OCI-LY7 (cell line): Measurements from ENCODE around the gene GFRA3. TPM values are rescaled to one million over a fixed set of nuclear protein-coding genes. Genes with fewer than 3 reads are reported as not detected.

Experiments
- BruUV-seq: library from RNA; stranded (reverse); fragments of 400-500 nt; replicated peaks from 2 replicates; lab custom pipeline; 2021; lab: Mats Ljungman, UMichigan
- CTCF ChIA-PET: fragments of 300-600 bp; sonication (Branson Sonifier 250); formaldehyde crosslinking; loops from one replicate; lab custom pipeline; 2022; ENCODE audit warnings: antibody characterized with exemption; ENCODE audit not compliant: unreplicated experiment; lab: Charles Lee
- POLR2A ChIA-PET: fragments of 300-600 bp; sonication (Branson Sonifier 250); formaldehyde crosslinking; loops from one replicate; lab custom pipeline; 2022; ENCODE audit warnings: antibody characterized with exemption; lab: Charles Lee
- DNase-seq: peaks from one replicate; pipeline ENCODE4 v3.0.0-alpha.2; 2015; ENCODE audit warnings: low spot score
- H2AFZ ChIP-seq: fragments of 200-600 bp; sonication (generic), shearing (Covaris generic); 2 replicates; pipeline ENCODE4 v1.6.1; 2014; ENCODE audit warnings: mild to moderate bottlenecking, antibody characterized with exemption, low read length, moderate library complexity
- H3K27ac ChIP-seq: fragments of 200-600 bp; sonication (generic); 2 replicates; pipeline ENCODE4 v1.5.1; 2014; ENCODE audit warnings: mixed run types, low read depth, mild to moderate bottlenecking, moderate library complexity, low read length, inconsistent platforms; ENCODE audit not compliant: poor library complexity, severe bottlenecking
- H3K36me3 ChIP-seq: fragments of 200-600 bp; sonication (generic); 2 replicates; pipeline ENCODE4 v1.6.1; 2014; ENCODE audit warnings: mild to moderate bottlenecking, antibody characterized with exemption, low read length, moderate library complexity, mixed read lengths; ENCODE audit not compliant: insufficient read depth
- H3K4me1 ChIP-seq: fragments of 200-600 bp; sonication (generic); 2 replicates; pipeline ENCODE4 v1.5.1; 2014; ENCODE audit warnings: mild to moderate bottlenecking, low read length; ENCODE audit not compliant: insufficient read depth, poor library complexity, severe bottlenecking
- H3K4me2 ChIP-seq: fragments of 200-600 bp; sonication (generic); 2 replicates; pipeline ENCODE4 v1.6.1; 2014; ENCODE audit warnings: mild to moderate bottlenecking, low read length
- H3K4me3 ChIP-seq: fragments of 200-600 bp; sonication (generic); 2 replicates; pipeline ENCODE4 v1.5.1; 2014; ENCODE audit warnings: mild to moderate bottlenecking, low read depth, low read length; ENCODE audit not compliant: poor library complexity, severe bottlenecking
- H3K79me2 ChIP-seq: fragments of 200-600 bp; sonication (generic); 2 replicates; pipeline ENCODE4 v1.6.1; 2016; ENCODE audit warnings: low read depth, mild to moderate bottlenecking, low read length, moderate library complexity, mixed read lengths; ENCODE audit not compliant: insufficient read depth
- H3K9me2 ChIP-seq: fragments of 200-600 bp; sonication (generic); 2 replicates; pipeline ENCODE4 v1.6.1; 2016; ENCODE audit warnings: mild to moderate bottlenecking, low read length, mixed read lengths; ENCODE audit not compliant: insufficient read depth
- H3K9me3 ChIP-seq: fragments of 200-600 bp; sonication (generic); 2 replicates; pipeline ENCODE4 v1.6.1; 2014; ENCODE audit warnings: mild to moderate bottlenecking, mixed run types, low read length, mixed read lengths
- H4K20me1 ChIP-seq: fragments of 200-600 bp; sonication (generic); 2 replicates; pipeline ENCODE4 v1.6.1; 2014; ENCODE audit warnings: mild to moderate bottlenecking, antibody characterized with exemption, low read length, moderate library complexity, mixed read lengths; ENCODE audit not compliant: insufficient read depth
- CTCF ChIP-seq: fragments of 200-600 bp; sonication (generic); conservative IDR thresholded peaks from 2 replicates; pipeline ENCODE4 v1.5.1; 2014; ENCODE audit warnings: mild to moderate bottlenecking, antibody characterized with exemption, low read length, moderate library complexity, mixed read lengths
- EZH2phosphoT487 ChIP-seq: fragments of 200-600 bp; sonication (generic); IDR thresholded peaks from 2 replicates; pipeline ENCODE4 v1.6.1; 2018; ENCODE audit warnings: low read depth, borderline replicate concordance, mild to moderate bottlenecking, mixed run types, antibody characterized with exemption, low read length, moderate library complexity, mixed read lengths
- intact Hi-C: fragments of 100-400 bp; cut with micrococcal nuclease; formaldehyde crosslinking; loops from one replicate; pipeline ENCODE4 v1.10.0; 2022; ENCODE audit not compliant: unreplicated experiment
- total RNA-seq, 2 experiments: library from RNA; depleted of rRNA in 1 of 2; stranded (reverse); fragments of >200 nt in 1 of 2; shearing (Covaris generic) in 1 of 2; gene quantifications; 2 replicates each; pipeline ENCODE4 v1.2.3, GENCODE V29; 2014 to 2022

Gene GFRA3
- total RNA-seq, 2 experiments from 2014 or later = not detected

- no peak overlapping the region for H3K4me3 ChIP-seq
- no peaks in the 10 kb centered on the region for H3K4me1 ChIP-seq
- H3K9me2 ChIP-seq = no peaks in the 10 kb centered on the region
- DNase-seq = no peak
- H3K27ac ChIP-seq = no peak overlapping the region
- no peak for TF ChIP-seq EZH2phosphoT487
- no peak for TF ChIP-seq CTCF
- H3K9me3 ChIP-seq = no peaks in the 10 kb centered on the region
- intact Hi-C loops = no loop called here
- BruUV-seq = no TSS peak
- no peak overlapping the region for H2AFZ ChIP-seq
- H3K36me3 ChIP-seq = peaks cover 9% of the 10 kb centered on the region; the same call in 1 of the 2 replicates
- no peaks in the 10 kb centered on the region for H3K79me2 ChIP-seq
- POLR2A ChIA-PET = interaction anchor here (0.7 to 1.0 kb wide), 5 partner anchors 11 to 394 kb away, joined by 3 to 10 read pairs (median 4); no protein-coding TSS in a partner anchor
- no peaks in the 10 kb centered on the region for H4K20me1 ChIP-seq
- no peak overlapping the region for H3K4me2 ChIP-seq
- CTCF ChIA-PET = no interaction called here
These were observed 6.5 kb upstream of the GFRA3 start for GRCh38 chr5:138280915-138281314.

- no peak overlapping the region for H3K4me2 ChIP-seq
- no peaks in the 10 kb centered on the region for H4K20me1 ChIP-seq
- ChIA-PET POLR2A (interaction anchor here (0.7 kb wide), 1 partner anchor 60 kb away, joined by 3 read pairs; no protein-coding TSS in a partner anchor), CTCF (interaction anchor here (0.6 to 1.1 kb wide), 3 partner anchors 8 to 90 kb away, joined by 3 read pairs; no protein-coding TSS in a partner anchor)
- DNase-seq = peak; percentile 7
- intact Hi-C loops = no loop called here
- no peaks in the 10 kb centered on the region for H3K36me3 ChIP-seq
- H3K79me2 ChIP-seq = no peaks in the 10 kb centered on the region
- H3K9me2 ChIP-seq = no peaks in the 10 kb centered on the region
- no peak overlapping the region for H2AFZ ChIP-seq
- BruUV-seq = no TSS peak
- H3K27ac ChIP-seq = no peak overlapping the region
- TF ChIP-seq CTCF (0 out of 2 replicates have a peak, but pooled peaks have one; percentile 13), EZH2phosphoT487 (no peak)
- H3K4me1 ChIP-seq = no peaks in the 10 kb centered on the region
- H3K4me3 ChIP-seq = no peak overlapping the region
- H3K9me3 ChIP-seq = no peaks in the 10 kb centered on the region
These were observed 2.1 kb upstream of the GFRA3 start for GRCh38 chr5:138276402-138277054.

- ChIA-PET POLR2A (no interaction called here), CTCF (interaction anchor here (1.1 kb wide), 1 partner anchor 89 kb away, joined by 3 read pairs; no protein-coding TSS in a partner anchor)
- Histone ChIP-seq H3K36me3 (no peaks in the 10 kb centered on the region), H3K27ac (no peak overlapping the region), H4K20me1 (no peaks in the 10 kb centered on the region), H3K4me1 (no peaks in the 10 kb centered on the region), H3K4me3 (no peak overlapping the region), H3K9me3 (no peaks in the 10 kb centered on the region), H3K4me2 (no peak overlapping the region), H3K9me2 (no peaks in the 10 kb centered on the region), H2AFZ (no peak overlapping the region), H3K79me2 (no peaks in the 10 kb centered on the region)
- DNase-seq = no peak
- no TSS peak for BruUV-seq
- no peak for TF ChIP-seq EZH2phosphoT487
- no peak for TF ChIP-seq CTCF
- intact Hi-C loops = no loop called here
These were observed 1.5 kb upstream of the GFRA3 start for GRCh38 chr5:138275895-138276294.
